Uterus (tissue), 4 donors: ENCODE data around the gene IZUMO2. TPM values are rescaled to one million over a fixed set of nuclear protein-coding genes. Genes with fewer than 3 reads are reported as not detected.

Experiments
- DNase-seq, 2 donors: peaks; one replicate each; pipeline ENCODE4 v3.0.0-alpha.2; 2019 to 2020
- H3K27ac ChIP-seq, 2 donors: fragments of 200-600 bp; sonication (generic); 1 replicate in 1 of 2; 2 replicates in 1 of 2; pipeline ENCODE4 v1.5.1; 2016 to 2018
- H3K27me3 ChIP-seq, 2 donors: fragments of 200-600 bp; sonication (generic); one replicate each; pipeline ENCODE4 v1.5.1; 2018 to 2019; ENCODE audit warnings: control low read depth in 1 of 2
- H3K36me3 ChIP-seq, 2 donors: fragments of 200-600 bp; sonication (generic); one replicate each; pipeline ENCODE4 v1.5.1; 2019; ENCODE audit warnings: control low read depth in 1 of 2
- H3K4me1 ChIP-seq, 2 donors: fragments of 200-600 bp; sonication (generic); one replicate each; pipeline ENCODE4 v1.5.1; 2018 to 2019; ENCODE audit warnings: control low read depth in 1 of 2
- H3K4me3 ChIP-seq, 2 donors: fragments of 200-600 bp; sonication (generic); 1 replicate in 1 of 2; 2 replicates in 1 of 2; pipeline ENCODE4 v1.5.1; 2018 to 2019; ENCODE audit warnings: mild to moderate bottlenecking in 1 of 2
- H3K9me3 ChIP-seq, 2 donors: fragments of 200-600 bp; sonication (generic); one replicate each; pipeline ENCODE4 v1.5.1; 2019; ENCODE audit warnings: control low read depth in 1 of 2
- CTCF ChIP-seq, 4 experiments: fragments of 200-600 bp in 2 of 4; fragments of 450-650 bp in 2 of 4; sonication (generic) in 2 of 4; IDR thresholded peaks; one replicate each; pipeline ENCODE4 v1.5.1; 2016 to 2019; ENCODE audit warnings: antibody characterized with exemption in 4 of 4, mild to moderate bottlenecking in 2 of 4, moderate library complexity in 1 of 4
- POLR2A ChIP-seq, 2 donors: fragments of 450-650 bp; IDR thresholded peaks; one replicate each; pipeline ENCODE4 v1.6.1; 2016; ENCODE audit warnings: antibody characterized with exemption in 2 of 2, mild to moderate bottlenecking in 1 of 2, moderate library complexity in 1 of 2
- intact Hi-C: fragments of 100-400 bp; cut with DNase I; formaldehyde crosslinking; loops from one replicate; pipeline ENCODE4 v1.15.1; 2023; ENCODE audit warnings: low total_unique reads
- total RNA-seq, 4 donors: library from RNA; depleted of rRNA in 3 of 4; stranded (reverse); fragments of >200 nt in 3 of 4; gene quantifications; one replicate each; pipeline versions ENCODE4 v1.1.0 to v1.2.4, GENCODE V29; 2014 to 2023
- donor health status: DM: yes; HTN: yes; CAD: no.

Gene IZUMO2
- total RNA-seq, 4 donors from 2014 or later: not detected

GRCh38 chr19:50196322-50196932, 33.3 kb upstream of the IZUMO2 start:
- intact Hi-C loops: no loop called here
- H3K9me3 ChIP-seq: no peaks in the 10 kb centered on the region
- H3K27me3 ChIP-seq: no peaks in the 10 kb centered on the region
- DNase-seq: no peak
- H3K4me1 ChIP-seq: no peaks in the 10 kb centered on the region
- no peak overlapping the region for H3K4me3 ChIP-seq
- TF ChIP-seq CTCF (IDR thresholded peaks at IDR 0.05) (no peak), POLR2A (IDR thresholded peaks at IDR 0.05) (no peak)
- H3K27ac ChIP-seq: no peak overlapping the region
- H3K36me3 ChIP-seq: no peaks in the 10 kb centered on the region

- Histone ChIP-seq H3K9me3 (no peaks in the 10 kb centered on the region), H3K4me1 (no peaks in the 10 kb centered on the region), H3K4me3 (no peak overlapping the region), H3K27me3 (no peaks in the 10 kb centered on the region), H3K27ac (no peak overlapping the region), H3K36me3 (no peaks in the 10 kb centered on the region)
- TF ChIP-seq POLR2A (IDR thresholded peaks at IDR 0.05) (no peak), CTCF (IDR thresholded peaks at IDR 0.05) (no peak)
- intact Hi-C loops: no loop called here
- DNase-seq: no peak
Observed at GRCh38 chr19:50195224-50195623, 32.1 kb upstream of the IZUMO2 start.

GRCh38 chr19:50192463-50193211, 29.6 kb upstream of the IZUMO2 start:
- DNase-seq: no peak
- H3K4me1 ChIP-seq: no peaks in the 10 kb centered on the region
- TF ChIP-seq POLR2A (IDR thresholded peaks at IDR 0.05) (no peak), CTCF (IDR thresholded peaks at IDR 0.05) (no peak)
- no peaks in the 10 kb centered on the region for H3K9me3 ChIP-seq
- no peak overlapping the region for H3K27ac ChIP-seq
- no peaks in the 10 kb centered on the region for H3K27me3 ChIP-seq
- intact Hi-C loops: no loop called here
- no peak overlapping the region for H3K4me3 ChIP-seq
- H3K36me3 ChIP-seq: no peaks in the 10 kb centered on the region

- TF ChIP-seq CTCF (IDR thresholded peaks at IDR 0.05) (no peak), POLR2A (IDR thresholded peaks at IDR 0.05) (no peak)
- Histone ChIP-seq H3K9me3 (no peaks in the 10 kb centered on the region), H3K36me3 (no peaks in the 10 kb centered on the region), H3K27ac (no peak overlapping the region), H3K4me1 (no peaks in the 10 kb centered on the region), H3K4me3 (no peak overlapping the region), H3K27me3 (no peaks in the 10 kb centered on the region)
- no peak for DNase-seq
- intact Hi-C loops: no loop called here
Observed at GRCh38 chr19:50191216-50191615, 28.1 kb upstream of the IZUMO2 start.

GRCh38 chr19:50190439-50190891, 27.4 kb upstream of the IZUMO2 start:
- H3K9me3 ChIP-seq: peaks cover 0 to 1% of the 10 kb centered on the region in 2 donors
- intact Hi-C loops: no loop called here
- H3K4me1 ChIP-seq: no peaks in the 10 kb centered on the region
- no peak for DNase-seq
- H3K27ac ChIP-seq: no peak overlapping the region
- TF ChIP-seq CTCF (IDR thresholded peaks at IDR 0.05): no peak
- no peak overlapping the region for H3K4me3 ChIP-seq
- H3K36me3 ChIP-seq: no peaks in the 10 kb centered on the region
- no peaks in the 10 kb centered on the region for H3K27me3 ChIP-seq
